ENCODE data around the gene LSAMP. TPM values are rescaled to one million over a fixed set of nuclear protein-coding genes. Genes with fewer than 3 reads are reported as not detected.

The LSAMP gene
- total and polyA plus RNA-seq, 2 of the 8 experiments (the other 6 are each of a cell fraction or from before 2014, with no cell fraction given): 1.8 to 5.7 TPM

DNA sequence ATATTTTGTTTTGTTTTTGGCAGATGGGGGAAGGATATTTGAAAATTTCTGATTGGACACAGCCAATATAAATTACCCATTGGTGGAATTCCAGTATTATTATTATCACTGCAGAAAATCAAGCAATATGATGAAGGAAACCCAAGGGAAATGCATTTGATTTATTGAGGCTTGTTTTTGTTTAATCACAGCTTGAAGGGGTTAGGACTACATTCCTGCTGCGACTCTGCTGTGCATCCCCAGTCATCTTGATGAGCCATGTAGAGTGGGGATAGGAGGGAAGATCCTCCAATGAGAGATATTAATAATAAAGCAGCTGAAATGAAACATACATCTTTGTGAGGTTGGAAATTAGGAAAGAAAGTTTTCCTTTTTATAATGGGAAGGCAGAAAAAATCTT, 613.4 kb downstream of the LSAMP start:
- no peak overlapping the region for H2BK20ac ChIP-seq (ENCODE audit: low read length)
- H3K79me1 ChIP-seq (ENCODE audit: low read depth, low read length): no peaks in the 10 kb centered on the region
- WGBS, 2 experiments (ENCODE audit: extremely low coverage in 1 of 2, insufficient coverage in 1 of 2, insufficient read length in 1 of 2, insufficient replicate concordance in 2 of 2, low coverage in 1 of 2, low lambda C conversion rate in 2 of 2, missing lambda C conversion rate in 1 of 2): 59% methylated on average over 1 of the region's 1 CpG; no CpG with 5 or more reads in 1 of the 2 experiments
- no peak overlapping the region for H4K8ac ChIP-seq (ENCODE audit: extremely low read depth, insufficient read depth, low read length)
- no peak overlapping the region for H3K27ac ChIP-seq (ENCODE audit: low read depth, low read length)
- no peaks in the 10 kb centered on the region for H3K9me3 ChIP-seq (ENCODE audit: insufficient read depth in 2 of 2, low read depth in 1 of 2, low read length in 1 of 2)
- H3K27me3 ChIP-seq (replicated peaks in 1 of 4; ENCODE audit: control insufficient read depth in 3 of 4, extremely low read depth in 1 of 4, insufficient read depth in 3 of 4, low read length in 3 of 4): no peaks in the 10 kb centered on the region
- H4K5ac ChIP-seq (ENCODE audit: insufficient read length, low read depth, low read length): no peak overlapping the region
- no peaks in the 10 kb centered on the region for H3K79me2 ChIP-seq (ENCODE audit: control insufficient read depth in 1 of 2, insufficient read depth in 2 of 2, low read length in 2 of 2)
- no peak overlapping the region for H3K18ac ChIP-seq (ENCODE audit: extremely low read depth, low read length)
- H3K56ac ChIP-seq (replicated peaks; ENCODE audit: insufficient read length, low read depth, low read length): no peak overlapping the region
- H3K4me2 ChIP-seq (ENCODE audit: insufficient read depth in 1 of 2, low read depth in 2 of 2, low read length in 2 of 2): no peak overlapping the region
- DNase-seq (ENCODE audit: low read depth in 1 of 2, low spot score in 2 of 2): no peak
- no peak overlapping the region for H3K9ac ChIP-seq (replicated peaks in 1 of 4; ENCODE audit: extremely low read depth in 1 of 4, low read depth in 3 of 4, low read length in 3 of 4)
- H4K91ac ChIP-seq (replicated peaks; ENCODE audit: insufficient read length, low read length): no peak overlapping the region
- no peak overlapping the region for H2AFZ ChIP-seq (ENCODE audit: low read length)
- no peaks in the 10 kb centered on the region for H3K23me2 ChIP-seq (ENCODE audit: low read depth, low read length)
- TF ChIP-seq SAP30 (IDR thresholded peaks at IDR 0.05; ENCODE audit: insufficient read depth, insufficient replicate concordance, low read length) (no peak), GTF2F1 (IDR thresholded peaks at IDR 0.05; ENCODE audit: borderline replicate concordance, low read depth, low read length) (no peak), RFX5 (IDR thresholded peaks at IDR 0.05; ENCODE audit: borderline replicate concordance, low read depth, low read length) (no peak), KDM4A (IDR thresholded peaks at IDR 0.05; ENCODE audit: low read depth, low read length, severe bottlenecking) (no peak), SIRT6 (IDR thresholded peaks at IDR 0.05; ENCODE audit: low read length) (no peak), YY1 (IDR thresholded peaks at IDR 0.05; ENCODE audit: low read depth, low read length) (no peak), NRF1 (IDR thresholded peaks at IDR 0.05; ENCODE audit: low read depth, low read length) (no peak), CBX5 (IDR thresholded peaks at IDR 0.05; ENCODE audit: low read depth, low read length) (no peak)
- POLR2A ChIA-PET (ENCODE audit: partially characterized antibody): no interaction called here
- CTCF ChIA-PET (ENCODE audit: partially characterized antibody): interaction anchor here (1.0 to 2.6 kb wide), 11 partner anchors 8 to 90 kb away, joined by 3 to 14 read pairs (median 4); no protein-coding TSS in a partner anchor
- no peaks in the 10 kb centered on the region for H3K36me3 ChIP-seq (ENCODE audit: control insufficient read depth in 2 of 4, insufficient read depth in 4 of 4, low read length in 3 of 4)
- peaks cover 0 to 7% (median 3%) of the 10 kb centered on the region in 4 experiments; a peak in 4 of 7 replicates for H3K4me1 ChIP-seq (replicated peaks in 1 of 4; ENCODE audit: control insufficient read depth in 3 of 4, insufficient read depth in 4 of 4, low read length in 3 of 4)
- H2AK5ac ChIP-seq (ENCODE audit: low read depth, low read length): no peak overlapping the region
- no peak overlapping the region for H3K23ac ChIP-seq (ENCODE audit: insufficient read length)
- no peak for FAIRE-seq
- no peak overlapping the region for H3K4ac ChIP-seq (replicated peaks; ENCODE audit: insufficient read length, low read depth, low read length)
- no peak overlapping the region for H2BK120ac ChIP-seq (replicated peaks; ENCODE audit: low read depth, low read length)
- no peak overlapping the region for H3K4me3 ChIP-seq (ENCODE audit: extremely low read depth in 1 of 4, insufficient read depth in 2 of 4, low read depth in 3 of 4, low read length in 4 of 4)
- no peak overlapping the region for H2BK12ac ChIP-seq (ENCODE audit: low read depth, low read length)
- H2BK5ac ChIP-seq (ENCODE audit: low read depth, low read length): no peak overlapping the region
- no peaks in the 10 kb centered on the region for H4K20me1 ChIP-seq (replicated peaks in 1 of 2; ENCODE audit: control insufficient read depth in 1 of 2, insufficient read depth in 2 of 2, low read length in 2 of 2)
- no peak overlapping the region for H3K14ac ChIP-seq (ENCODE audit: insufficient read length)
- H2BK15ac ChIP-seq (ENCODE audit: low read length): no peak overlapping the region

Data from H1 (cell line).